Body of pancreas (tissue), 4 donors: ENCODE data around the gene RNFT2.

Experiments
- POLR2A ChIP-seq, 3 donors: fragments of 450-650 bp; IDR thresholded peaks; one replicate each; pipeline ENCODE4 v1.6.1; 2016; ENCODE audit warnings: antibody characterized with exemption in 3 of 3, mild to moderate bottlenecking in 2 of 3
- TF ChIP-seq, protein P1 (sequence below), 7 experiments: fragments of 450-650 bp in 4 of 7; fragments of 200-600 bp in 3 of 7; sonication (generic) in 3 of 7; IDR thresholded peaks; one replicate each; pipeline ENCODE4 v1.5.1; 2016 to 2019; ENCODE audit warnings: antibody characterized with exemption in 7 of 7

DNA sequence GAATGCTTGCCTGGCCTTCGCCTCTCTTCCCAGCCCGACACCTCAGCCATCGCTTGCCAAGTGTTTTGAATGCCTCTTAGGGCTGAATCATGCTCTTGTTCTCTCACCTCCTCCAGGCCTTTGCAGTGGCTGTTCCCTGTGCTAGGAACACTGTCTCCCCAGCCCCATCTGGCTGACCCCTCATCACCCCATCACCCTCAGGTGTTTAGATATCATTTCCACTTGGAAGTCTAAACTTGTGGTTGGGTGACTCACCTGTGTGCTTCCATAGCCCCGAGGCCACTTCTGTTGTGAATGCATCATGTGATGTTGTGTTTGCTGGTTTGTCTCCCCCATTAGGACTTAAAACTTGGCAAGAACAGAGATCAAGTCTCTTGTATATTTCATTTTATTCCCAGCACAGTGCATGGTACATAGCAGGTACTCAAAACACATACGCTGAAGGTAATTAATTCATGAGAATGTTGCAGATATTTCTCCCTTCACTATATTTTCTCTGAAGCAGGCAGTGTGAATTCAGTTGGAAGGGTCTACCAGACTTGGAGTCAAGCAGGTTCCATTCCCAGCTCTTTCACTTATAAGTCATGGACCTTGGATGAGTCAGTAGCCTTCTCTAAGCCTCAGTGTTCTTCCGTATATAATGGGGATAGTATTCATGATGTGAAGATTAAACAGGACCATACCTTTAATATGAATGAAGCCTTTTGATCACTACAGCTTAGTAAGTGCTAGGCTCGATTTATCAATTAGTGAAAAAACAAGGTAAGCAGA is 75.3 kb downstream of the RNFT2 start:
- TF ChIP-seq, protein P1, sequence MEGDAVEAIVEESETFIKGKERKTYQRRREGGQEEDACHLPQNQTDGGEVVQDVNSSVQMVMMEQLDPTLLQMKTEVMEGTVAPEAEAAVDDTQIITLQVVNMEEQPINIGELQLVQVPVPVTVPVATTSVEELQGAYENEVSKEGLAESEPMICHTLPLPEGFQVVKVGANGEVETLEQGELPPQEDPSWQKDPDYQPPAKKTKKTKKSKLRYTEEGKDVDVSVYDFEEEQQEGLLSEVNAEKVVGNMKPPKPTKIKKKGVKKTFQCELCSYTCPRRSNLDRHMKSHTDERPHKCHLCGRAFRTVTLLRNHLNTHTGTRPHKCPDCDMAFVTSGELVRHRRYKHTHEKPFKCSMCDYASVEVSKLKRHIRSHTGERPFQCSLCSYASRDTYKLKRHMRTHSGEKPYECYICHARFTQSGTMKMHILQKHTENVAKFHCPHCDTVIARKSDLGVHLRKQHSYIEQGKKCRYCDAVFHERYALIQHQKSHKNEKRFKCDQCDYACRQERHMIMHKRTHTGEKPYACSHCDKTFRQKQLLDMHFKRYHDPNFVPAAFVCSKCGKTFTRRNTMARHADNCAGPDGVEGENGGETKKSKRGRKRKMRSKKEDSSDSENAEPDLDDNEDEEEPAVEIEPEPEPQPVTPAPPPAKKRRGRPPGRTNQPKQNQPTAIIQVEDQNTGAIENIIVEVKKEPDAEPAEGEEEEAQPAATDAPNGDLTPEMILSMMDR (IDR thresholded peaks at IDR 0.05), result no peak
- TF ChIP-seq POLR2A (IDR thresholded peaks at IDR 0.05), result no peak
